HG03280 (cell line): ENCODE results near the gene UBE2J2.
"Not testable (repeated sequence)": the region's sequence is repeated elsewhere in the genome, so short reads cannot be mapped to it uniquely, and the experiment has no call there.

Experiments
- ATAC-seq: cut with Tn5 transposase; IDR thresholded peaks from one replicate; pipeline ENCODE4 v1.9.1; 2021; ENCODE audit warnings: mild to moderate bottlenecking, moderate library complexity; ENCODE audit not compliant: unreplicated experiment

UBE2J2 gene

GRCh38 chr1:1273512-1274298, at the start of gene UBE2J2:
Gene UBE2J2 (minus strand): TSS chr1:1273854. CDS start chr1:1267992, 5,862 bp downstream.
- ATAC-seq: peak; percentile 86

GRCh38 chr1:1322952-1323351, 49.3 kb upstream of the UBE2J2 start:
- no peak for ATAC-seq

GRCh38 chr1:1322418-1322817, 48.8 kb upstream of the UBE2J2 start:
- ATAC-seq: no peak

DNA sequence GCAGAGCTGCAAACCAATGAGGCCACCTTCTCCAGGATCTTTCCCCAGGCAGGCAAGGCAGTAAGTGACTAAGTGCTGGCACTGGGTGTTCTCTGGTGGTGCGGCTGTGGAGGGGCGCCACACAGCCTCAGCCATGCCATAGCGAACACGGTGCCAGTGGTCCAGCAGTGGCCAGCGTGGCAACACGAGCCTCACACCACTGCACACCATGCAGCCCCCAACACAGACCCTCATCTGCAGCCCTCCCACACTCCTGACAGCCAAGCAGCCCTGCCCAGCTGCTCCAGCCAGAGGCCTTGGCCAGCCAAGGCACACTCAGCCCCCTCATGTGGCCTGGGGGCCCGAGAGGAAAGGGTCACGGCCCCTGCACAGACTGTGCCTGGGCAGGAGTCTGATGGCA, 47.8 kb upstream of the UBE2J2 start:
- ATAC-seq: no peak

- no peak for ATAC-seq
These were observed 47.2 kb upstream of the UBE2J2 start for GRCh38 chr1:1320666-1321448.

- no peak for ATAC-seq
These were observed 45.9 kb upstream of the UBE2J2 start for GRCh38 chr1:1319646-1319941.

GRCh38 chr1:1318777-1319645, 45.4 kb upstream of the UBE2J2 start:
- no peak for ATAC-seq

DNA sequence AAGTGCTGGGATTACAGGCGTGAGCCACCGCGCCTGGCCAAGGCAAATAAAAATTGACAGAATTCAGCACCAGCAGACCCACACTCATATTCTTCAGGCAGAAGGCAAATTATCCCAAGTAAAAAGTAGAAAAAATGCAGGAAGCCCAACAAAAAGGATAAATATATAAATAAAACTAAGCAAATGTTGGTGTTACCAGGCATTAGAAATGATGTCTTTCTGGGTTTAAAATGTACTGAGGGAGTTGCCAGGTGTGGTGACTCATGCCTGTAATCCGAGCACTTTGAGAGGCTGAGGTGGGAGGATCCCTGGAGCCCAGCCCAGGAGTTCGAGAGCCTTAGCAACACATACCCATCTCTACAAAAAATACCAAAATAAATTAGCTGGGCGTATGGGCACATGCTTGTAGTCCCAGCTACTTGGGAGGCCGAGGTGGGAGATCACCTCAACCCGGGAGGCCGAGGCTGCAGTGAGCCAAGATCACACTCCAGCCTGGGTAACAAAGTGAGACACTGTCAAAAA, 44.5 kb upstream of the UBE2J2 start:
- ATAC-seq: no peak

- no peak for ATAC-seq
These were observed 43.8 kb upstream of the UBE2J2 start for GRCh38 chr1:1317420-1317819.

DNA sequence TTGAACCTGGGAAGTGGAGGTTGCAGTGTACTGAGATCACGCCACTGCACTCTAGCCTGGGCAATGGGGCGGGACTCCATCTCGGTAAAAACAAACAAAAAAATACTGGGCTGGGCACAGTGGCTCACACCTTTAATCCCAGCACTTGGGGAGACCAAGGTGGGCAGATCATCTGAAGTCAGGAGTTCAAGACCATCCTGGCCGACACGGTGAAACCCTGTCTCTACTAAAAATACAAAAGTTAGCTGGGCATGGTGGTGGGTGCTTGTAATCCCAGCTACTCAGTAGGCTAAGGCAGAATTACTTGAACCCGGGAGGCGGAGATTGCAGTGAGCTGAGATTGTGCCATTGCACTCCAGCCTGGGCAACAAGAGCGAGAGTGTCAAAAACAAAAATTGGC, 42.5 kb upstream of the UBE2J2 start:
- ATAC-seq: not testable (repeated sequence)

- ATAC-seq: no peak
These were observed 41.8 kb upstream of the UBE2J2 start for GRCh38 chr1:1315435-1315954.

DNA sequence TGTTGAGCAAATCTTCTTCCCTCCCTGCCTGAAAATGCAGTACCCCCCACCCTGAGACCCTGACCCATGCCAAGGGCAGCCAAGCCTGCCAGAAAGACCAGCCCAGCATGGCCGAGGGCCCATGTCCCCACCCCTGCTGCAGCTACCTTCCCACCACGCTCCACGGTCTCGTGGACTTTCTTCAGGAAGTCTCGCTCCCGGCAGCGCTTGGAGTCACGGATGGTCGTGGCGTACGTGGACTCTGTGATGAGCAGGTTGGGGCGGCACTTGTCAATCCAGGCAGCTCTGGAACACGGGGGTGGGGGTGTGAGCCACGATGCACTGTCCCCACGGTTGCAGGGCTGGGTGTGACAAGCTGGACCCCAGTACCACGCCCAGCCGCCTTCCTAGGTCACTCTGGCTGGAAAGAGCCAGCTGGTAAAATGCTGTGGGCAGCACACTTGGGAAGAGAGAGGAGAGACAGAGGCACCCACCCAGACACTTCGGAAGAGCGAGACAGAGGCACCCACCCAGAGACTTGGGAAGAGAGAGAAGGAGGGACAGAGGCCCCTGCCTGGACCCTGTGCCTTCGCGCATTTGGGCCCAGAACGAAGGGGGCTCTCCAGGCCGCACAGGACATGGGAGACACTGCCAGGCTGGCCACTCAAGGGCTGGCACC, 41.2 kb upstream of the UBE2J2 start:
- no peak for ATAC-seq

- ATAC-seq: no peak
These were observed 40.6 kb upstream of the UBE2J2 start for GRCh38 chr1:1314237-1314586.

DNA sequence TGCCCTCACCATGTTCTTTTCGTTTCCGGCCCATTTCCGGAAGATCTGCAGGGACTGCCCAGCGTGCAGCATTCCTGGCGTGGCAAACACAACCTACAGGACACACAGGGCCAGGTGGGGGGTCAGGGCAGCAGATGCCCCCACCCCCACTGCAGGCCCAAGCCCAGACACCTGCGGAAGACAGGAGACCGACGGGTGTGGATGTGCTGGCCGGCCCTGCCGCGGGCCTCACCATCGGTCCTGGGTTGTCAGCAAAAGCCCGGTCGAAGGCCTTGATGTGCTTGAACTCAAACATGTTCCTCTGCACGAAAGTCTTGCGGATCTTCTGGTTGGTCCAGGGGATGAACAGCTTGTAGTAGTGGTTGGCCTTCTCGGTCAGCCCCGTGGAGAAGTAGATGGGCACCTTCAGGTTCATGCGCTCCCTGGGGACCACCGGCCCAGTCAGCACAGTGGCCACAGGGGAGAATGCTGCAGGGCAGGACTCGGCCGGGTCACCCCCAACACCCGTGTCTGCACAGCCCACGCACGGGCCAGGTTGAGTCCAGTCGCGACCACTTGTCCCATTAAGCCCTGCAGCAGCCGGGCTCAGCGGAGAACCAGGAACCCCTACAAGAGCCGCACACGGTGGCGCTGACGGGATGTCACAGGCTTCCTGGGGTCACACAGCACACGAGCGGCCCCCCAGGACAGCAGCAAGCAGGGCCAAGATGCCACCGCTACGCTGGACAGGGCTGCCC, 40.0 kb upstream of the UBE2J2 start:
- no peak for ATAC-seq

- ATAC-seq: no peak
These were observed 39.0 kb upstream of the UBE2J2 start for GRCh38 chr1:1312450-1313314.

- no peak for ATAC-seq
These were observed 37.8 kb upstream of the UBE2J2 start for GRCh38 chr1:1311107-1312104.

GRCh38 chr1:1310476-1311053, 36.9 kb upstream of the UBE2J2 start:
- no peak for ATAC-seq

DNA sequence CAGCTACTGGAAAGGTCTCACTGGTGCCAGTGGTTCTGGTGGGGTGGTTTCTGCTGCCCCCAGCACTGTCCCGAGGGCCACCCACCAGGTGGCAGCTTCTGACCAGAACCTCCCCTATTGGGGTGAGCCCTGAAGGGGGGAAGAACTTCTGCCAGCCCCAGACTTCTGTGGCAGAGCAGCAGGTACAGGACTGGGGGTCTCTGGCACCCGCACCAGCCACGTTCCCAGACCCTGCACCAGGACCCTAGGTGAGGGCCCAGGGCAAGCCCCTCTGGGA, 36.4 kb upstream of the UBE2J2 start:
- ATAC-seq: no peak
